Neural crest cell (in vitro differentiated cells): ENCODE results near the gene ADAMTSL1. TPM values are rescaled to one million over a fixed set of nuclear protein-coding genes. Genes with fewer than 3 reads are reported as not detected.

Experiments
- DNase-seq: peaks from one replicate; pipeline ENCODE4 v3.0.0; 2021; ENCODE audit warnings: low read depth, mixed read lengths, low spot score
- H3K27ac Mint-ChIP-seq: one replicate; pipeline ENCODE4 v1.8.0; 2021; ENCODE audit warnings: mild to moderate bottlenecking, mixed read lengths; ENCODE audit not compliant: unreplicated experiment
- H3K27me3 Mint-ChIP-seq: 2 replicates; pipeline ENCODE4 v1.8.0; 2021; ENCODE audit warnings: low read depth, mild to moderate bottlenecking, mixed read lengths
- H3K36me3 Mint-ChIP-seq: 2 replicates; pipeline ENCODE4 v1.8.0; 2021; ENCODE audit warnings: low read depth, mild to moderate bottlenecking, mixed read lengths
- H3K4me1 Mint-ChIP-seq: 2 replicates; pipeline ENCODE4 v1.8.0; 2021; ENCODE audit warnings: mixed read lengths
- H3K4me3 Mint-ChIP-seq: one replicate; pipeline ENCODE4 v1.8.0; 2021; ENCODE audit warnings: mild to moderate bottlenecking, mixed read lengths
- H3K9me3 Mint-ChIP-seq: 2 replicates; pipeline ENCODE4 v1.8.0; 2021; ENCODE audit warnings: mixed read lengths
- CTCF ChIP-seq: fragments of 200-600 bp; sonication (generic); conservative IDR thresholded peaks from 2 replicates; pipeline ENCODE4 v1.5.0; 2021; ENCODE audit warnings: antibody characterized with exemption, mild to moderate bottlenecking
- total RNA-seq: library from RNA; stranded (reverse); gene quantifications from 2 replicates; pipeline ENCODE4 v1.2.1, GENCODE V29; 2021

ADAMTSL1 gene
- total RNA-seq, 1 donor from 2014 or later, result 2.3 TPM

DNA sequence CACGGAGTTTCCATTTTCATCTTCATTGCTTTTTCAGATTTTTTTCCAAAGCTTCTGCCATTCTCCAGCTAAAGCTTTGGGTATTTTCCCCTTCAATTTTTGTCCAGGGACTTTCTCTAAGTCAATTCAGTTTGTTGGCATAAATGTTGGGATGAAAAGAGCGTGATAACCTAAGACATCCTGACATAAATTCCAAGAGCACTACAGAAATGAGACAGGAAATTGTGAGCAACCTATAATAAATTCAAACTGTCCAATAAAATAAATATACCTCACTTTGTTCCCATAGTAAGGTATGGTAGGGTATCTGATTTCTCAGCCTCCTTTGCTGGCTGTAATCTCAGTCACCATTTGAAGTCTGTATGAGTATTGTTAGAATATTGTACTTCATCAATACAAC is 8.4 kb downstream of the ADAMTSL1 start:
- Mint-ChIP-seq H3K27me3 (peaks cover 88% of the 10 kb centered on the region), H3K27ac (no peak overlapping the region), H3K9me3 (no peaks in the 10 kb centered on the region), H3K36me3 (no peaks in the 10 kb centered on the region), H3K4me3 (no peak overlapping the region), H3K4me1 (peaks cover 9% of the 10 kb centered on the region)
- no peak for TF ChIP-seq CTCF
- no peak for DNase-seq

DNA sequence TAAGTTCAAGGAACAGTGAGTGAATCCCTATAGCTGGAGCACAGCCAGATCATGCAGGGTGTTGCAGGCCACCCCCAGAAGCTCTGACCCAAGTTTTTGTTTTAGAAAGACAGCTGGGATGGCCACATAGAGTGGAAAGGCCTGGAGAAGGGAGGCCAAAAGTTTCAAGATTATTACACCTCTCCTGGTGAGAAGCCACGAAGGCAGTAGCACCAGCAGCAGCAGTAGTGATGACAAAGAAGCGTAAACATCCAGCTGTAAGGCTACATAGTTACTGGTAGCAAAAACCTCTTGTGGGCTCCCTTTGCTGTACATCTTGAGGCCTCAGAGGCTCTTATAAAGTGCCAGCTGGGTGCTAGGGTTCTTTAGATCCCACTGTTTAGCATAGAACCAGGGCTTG is 11.8 kb downstream of the ADAMTSL1 start:
- Mint-ChIP-seq H3K4me3 (no peak overlapping the region), H3K9me3 (no peaks in the 10 kb centered on the region), H3K36me3 (no peaks in the 10 kb centered on the region), H3K27ac (no peak overlapping the region), H3K4me1 (no peaks in the 10 kb centered on the region), H3K27me3 (peaks cover 57% of the 10 kb centered on the region)
- DNase-seq, result no peak
- TF ChIP-seq CTCF, result no peak

GRCh38 chr9:18487611-18488010 is 13.7 kb downstream of the ADAMTSL1 start:
- H3K9me3 Mint-ChIP-seq, result no peaks in the 10 kb centered on the region
- H3K36me3 Mint-ChIP-seq, result no peaks in the 10 kb centered on the region
- H3K27me3 Mint-ChIP-seq, result peaks cover 44% of the 10 kb centered on the region
- DNase-seq, result no peak
- H3K27ac Mint-ChIP-seq, result no peak overlapping the region
- no peak overlapping the region for H3K4me3 Mint-ChIP-seq
- TF ChIP-seq CTCF, result no peak
- H3K4me1 Mint-ChIP-seq, result no peaks in the 10 kb centered on the region

GRCh38 chr9:18488886-18489285 is 14.9 kb downstream of the ADAMTSL1 start:
- no peak overlapping the region for H3K27ac Mint-ChIP-seq
- peaks cover 34% of the 10 kb centered on the region for H3K27me3 Mint-ChIP-seq
- DNase-seq, result no peak
- no peak for TF ChIP-seq CTCF
- no peak overlapping the region for H3K4me3 Mint-ChIP-seq
- H3K4me1 Mint-ChIP-seq, result no peaks in the 10 kb centered on the region
- no peaks in the 10 kb centered on the region for H3K9me3 Mint-ChIP-seq
- no peaks in the 10 kb centered on the region for H3K36me3 Mint-ChIP-seq

DNA sequence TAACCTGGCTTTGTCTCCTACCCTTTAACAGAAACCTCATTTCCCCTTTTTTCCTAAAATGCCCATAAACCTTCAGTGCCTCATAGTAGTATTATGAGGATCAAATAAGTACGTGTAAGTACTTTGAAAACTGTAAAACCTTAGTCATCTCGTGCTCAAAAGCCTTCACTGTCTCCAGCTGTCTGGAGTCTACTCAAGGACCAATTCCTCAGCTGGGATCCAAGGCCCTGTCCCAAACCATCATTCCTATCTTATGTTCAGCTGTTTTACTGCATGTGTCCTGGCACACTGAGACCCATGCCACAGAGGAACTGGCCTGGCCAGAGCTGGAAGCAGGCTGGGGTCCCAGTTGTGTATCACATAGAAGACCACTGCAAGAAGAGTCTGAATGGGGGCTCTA is 15.9 kb downstream of the ADAMTSL1 start:
- no peaks in the 10 kb centered on the region for H3K4me1 Mint-ChIP-seq
- H3K36me3 Mint-ChIP-seq, result no peaks in the 10 kb centered on the region
- DNase-seq, result no peak
- H3K4me3 Mint-ChIP-seq, result no peak overlapping the region
- TF ChIP-seq CTCF, result no peak
- H3K9me3 Mint-ChIP-seq, result no peaks in the 10 kb centered on the region
- peaks cover 30% of the 10 kb centered on the region for H3K27me3 Mint-ChIP-seq
- H3K27ac Mint-ChIP-seq, result no peak overlapping the region
